Measurements from ENCODE around the gene APOM.
A peak's percentile ranks its signal among the peaks of the same experiment; 100 is the strongest.

APOM gene

GRCh38 chr6:31680226-31681134 is 24.8 kb downstream of the APOM start, which contains the start of gene LY6G5C:
Gene LY6G5C (minus strand): TSS chr6:31681067. CDS start chr6:31680373, 694 bp downstream.
- no peak for DNase-seq (ENCODE audit: low read depth)

GRCh38 chr6:31681135-31681671 is 25.5 kb downstream of the APOM start:
- no peak for DNase-seq (ENCODE audit: low read depth)

- DNase-seq (ENCODE audit: low read depth) = no peak
Measured at GRCh38 chr6:31683591-31683990, 27.9 kb downstream of the APOM start.

GRCh38 chr6:31686483-31686882 is 30.8 kb downstream of the APOM start:
- no peak for DNase-seq (ENCODE audit: low read depth)

- DNase-seq (ENCODE audit: low read depth) = no peak
Measured at GRCh38 chr6:31687321-31687720, 31.6 kb downstream of the APOM start.

- no peak for DNase-seq (ENCODE audit: low read depth)
Measured at GRCh38 chr6:31687860-31688693, 32.4 kb downstream of the APOM start.

GRCh38 chr6:31689249-31690110 is 33.8 kb downstream of the APOM start:
- DNase-seq (ENCODE audit: low read depth) = no peak

GRCh38 chr6:31690231-31691077 is 34.8 kb downstream of the APOM start:
- no peak for DNase-seq (ENCODE audit: low read depth)

- no peak for DNase-seq (ENCODE audit: low read depth)
Measured at GRCh38 chr6:31691078-31691463, 35.4 kb downstream of the APOM start.

- no peak for DNase-seq (ENCODE audit: low read depth)
Measured at GRCh38 chr6:31691564-31692108, 35.9 kb downstream of the APOM start.

GRCh38 chr6:31692353-31692752 is 36.7 kb downstream of the APOM start:
- no peak for DNase-seq (ENCODE audit: low read depth)

- no peak for DNase-seq (ENCODE audit: low read depth)
Measured at GRCh38 chr6:31692886-31693285, 37.2 kb downstream of the APOM start.

- no peak for DNase-seq (ENCODE audit: low read depth)
Measured at GRCh38 chr6:31693535-31693934, 37.8 kb downstream of the APOM start.

- DNase-seq (ENCODE audit: low read depth) = no peak
Measured at GRCh38 chr6:31697555-31697954, 41.9 kb downstream of the APOM start.

GRCh38 chr6:31700740-31701401 is 45.2 kb downstream of the APOM start:
- DNase-seq (ENCODE audit: low read depth) = no peak

- no peak for DNase-seq (ENCODE audit: low read depth)
Measured at GRCh38 chr6:31701666-31702404, 46.1 kb downstream of the APOM start.

GRCh38 chr6:31702405-31702818 is 46.7 kb downstream of the APOM start:
- no peak for DNase-seq (ENCODE audit: low read depth)

GRCh38 chr6:31702819-31703716 is 47.4 kb downstream of the APOM start, which contains the start of gene ABHD16A:
Gene ABHD16A (minus strand): TSS chr6:31703324. CDS start chr6:31703281, 43 bp downstream.
- peak; percentile 86 for DNase-seq (ENCODE audit: low read depth)

All from stimulated activated CD8-positive, alpha-beta memory T cell treated with anti-CD3 and anti-CD28 coated beads, Interleukin-15, amount 100 ng/mL, for 24 hours (primary cell).